Fibroblast of pulmonary artery (primary cell): ENCODE measurements around the gene MFRP.

Experiments
- DNase-seq: peaks from one replicate; pipeline ENCODE4 v3.0.0-alpha.2; 2010; ENCODE audit warnings: low read depth
- H3K4me3 ChIP-seq: replicated peaks from 2 replicates; pipeline ENCODE4 v1.5.1; 2011; ENCODE audit warnings: low read depth, mild to moderate bottlenecking, control low read depth, low read length, moderate library complexity
- CTCF ChIP-seq: IDR thresholded peaks from 2 replicates; pipeline ENCODE4 v1.5.1; 2011; ENCODE audit warnings: mild to moderate bottlenecking, control low read depth, low read length, inconsistent platforms; ENCODE audit errors: missing control alignments

Gene MFRP

GRCh38 chr11:119335655-119336543 lies 10.6 kb downstream of the MFRP start:
- no peak for DNase-seq
- no peak for TF ChIP-seq CTCF
- H3K4me3 ChIP-seq: peak overlapping the region; percentile 94

GRCh38 chr11:119335091-119335654 lies 11.3 kb downstream of the MFRP start:
- no peak for DNase-seq
- peak overlapping the region; percentile 94 for H3K4me3 ChIP-seq
- TF ChIP-seq CTCF: no peak

GRCh38 chr11:119334174-119334930 lies 12.2 kb downstream of the MFRP start, which contains the start of gene RNF26:
Gene RNF26 (plus strand): TSS chr11:119334527. CDS start chr11:119335123, 596 bp downstream.
- TF ChIP-seq CTCF: no peak

DNA sequence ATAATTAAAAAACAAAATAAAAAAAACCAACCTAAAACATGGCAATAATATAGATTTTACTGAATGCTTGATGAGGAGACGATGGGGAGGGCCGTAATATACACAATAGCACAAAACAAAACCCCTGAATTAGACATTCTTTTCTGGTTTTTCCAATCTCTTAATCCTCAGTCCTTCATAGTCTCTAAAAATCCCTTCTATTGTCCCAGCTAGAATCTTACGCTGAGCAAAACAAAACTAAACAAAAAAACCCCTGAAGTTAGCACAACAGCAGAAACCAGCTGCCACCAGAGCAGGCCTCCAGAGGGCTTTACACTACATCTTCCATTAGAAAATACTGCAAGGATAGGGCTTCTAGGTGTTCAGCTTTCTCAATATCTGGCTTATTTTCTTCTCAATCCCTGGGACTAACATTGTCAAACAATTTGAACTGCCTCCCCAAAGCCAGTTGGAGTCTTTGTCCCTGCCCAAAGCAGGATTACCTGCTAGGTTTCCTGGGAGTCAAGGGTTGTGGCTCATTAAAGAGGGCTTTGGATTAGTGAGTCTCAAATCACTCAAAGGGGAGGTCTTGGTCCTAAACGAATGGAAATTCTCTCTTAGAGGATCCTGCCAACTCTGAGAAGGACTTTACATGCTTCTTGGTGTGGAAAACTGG lies 14.3 kb downstream of the MFRP start:
- no peak for DNase-seq
- TF ChIP-seq CTCF: no peak
- no peak overlapping the region for H3K4me3 ChIP-seq

More at GRCh38 chr11:119334174-119334930, 12.2 kb downstream of the MFRP start, which contains the start of gene RNF26:
- peak; percentile 99 for DNase-seq
- H3K4me3 ChIP-seq: peak within 1 kb of the TSS; percentile 94

DNA sequence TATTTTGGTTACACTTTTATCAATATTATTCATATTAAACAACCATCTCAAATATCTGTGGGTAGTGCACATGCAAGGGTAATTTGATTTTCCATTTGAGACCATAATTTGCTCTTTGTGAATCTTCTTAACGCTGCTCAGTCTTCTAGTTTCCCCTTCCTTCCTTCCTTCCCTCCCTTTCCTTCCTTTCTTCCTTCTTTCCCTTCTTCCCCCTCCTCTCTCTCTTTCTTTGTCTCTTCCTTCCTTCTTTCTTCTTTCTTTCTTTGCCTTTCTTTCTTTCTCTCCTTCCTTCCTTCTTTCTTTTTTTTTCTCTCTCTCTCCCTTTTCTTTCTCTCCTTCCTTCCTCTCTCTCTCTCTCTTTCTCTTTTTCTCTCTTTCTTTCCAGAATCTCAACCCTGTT lies 16.3 kb downstream of the MFRP start:
- H3K4me3 ChIP-seq: no peak overlapping the region
- DNase-seq: no peak
- TF ChIP-seq CTCF: no peak

GRCh38 chr11:119329320-119329719 lies 17.2 kb downstream of the MFRP start:
- H3K4me3 ChIP-seq: no peak overlapping the region
- no peak for TF ChIP-seq CTCF
- no peak for DNase-seq
